Glomerular visceral epithelial cell (primary cell): ENCODE measurements around the gene OR51A7.
"Not testable (repeated sequence)": the region's sequence is repeated elsewhere in the genome, so short reads cannot be mapped to it uniquely, and the experiment has no call there.

Experiments
- DNase-seq: peaks from one replicate; pipeline ENCODE4 v3.0.0-alpha.2; 2016; ENCODE audit errors: extremely low spot score

OR51A7 gene

DNA sequence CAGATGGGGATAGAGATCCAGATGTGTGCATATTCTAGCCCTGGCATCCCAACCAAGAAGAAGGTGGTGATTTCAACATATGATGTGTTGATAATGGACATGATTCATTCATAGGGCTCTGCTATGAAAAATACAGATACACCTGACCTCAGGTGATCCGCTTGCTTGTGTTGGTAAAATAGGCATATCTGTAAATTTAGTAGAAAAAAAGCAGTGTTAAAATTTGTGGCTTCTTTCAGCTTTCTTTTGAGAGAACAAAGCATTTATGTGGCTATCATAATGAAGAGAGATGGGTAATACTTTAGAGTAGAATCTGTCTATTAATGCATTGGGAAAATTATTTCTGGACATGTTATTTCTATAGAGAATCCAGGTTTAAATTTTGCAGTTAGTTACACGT is 52.0 kb downstream of the OR51A7 start, which contains the start of gene OR51A2:
Gene OR51A2 (minus strand): TSS at position 101 of the 400 bp plus-strand sequence. CDS start 0 bp downstream, at position 101.
- not testable (repeated sequence) for DNase-seq

DNA sequence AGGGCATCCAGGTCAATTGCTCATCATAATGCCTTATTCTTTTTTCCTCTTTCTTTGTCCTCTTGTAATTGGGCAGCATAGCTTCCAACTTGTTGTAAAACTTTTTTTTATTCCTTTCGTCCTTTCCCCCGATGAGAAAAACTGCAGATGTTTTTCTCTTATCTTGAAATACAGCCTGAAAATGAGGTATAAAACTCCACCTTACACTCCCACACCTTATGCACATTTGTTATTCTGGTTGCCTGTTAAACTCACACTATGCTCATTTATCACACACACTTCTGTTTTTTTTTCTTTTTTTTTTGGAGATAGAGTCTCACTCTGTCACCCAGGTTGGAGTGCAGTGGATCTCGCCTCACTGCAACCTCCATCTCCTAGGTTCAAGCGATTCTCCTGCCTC is 53.8 kb downstream of the OR51A7 start:
- DNase-seq: no peak
